ENCODE measurements around the gene CDKAL1. TPM values are rescaled to one million over a fixed set of nuclear protein-coding genes. Genes with fewer than 3 reads are reported as not detected.

Gene CDKAL1
- total RNA-seq, 4 donors from 2014 or later, result 10.3 to 11.2 (median 10.5) TPM

DNA sequence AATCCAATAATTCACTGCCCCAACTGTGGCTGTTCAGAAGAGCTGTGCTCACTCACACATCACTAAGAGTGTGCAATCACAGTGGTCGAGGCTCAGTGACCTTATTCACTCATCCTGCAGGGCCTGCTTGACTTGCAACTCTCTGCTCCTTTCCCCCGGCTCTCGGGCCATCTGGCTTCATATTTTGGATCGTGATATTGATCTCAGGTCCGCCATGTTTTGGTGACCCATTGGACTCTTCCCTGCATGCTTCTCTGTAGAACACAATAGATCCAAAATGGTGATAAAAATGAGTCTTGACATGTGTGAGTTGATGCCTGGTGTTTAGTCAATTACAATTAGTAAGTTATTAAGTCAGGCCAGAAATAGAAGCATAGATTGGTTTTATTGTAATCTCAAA lies 745.4 kb downstream of the CDKAL1 start:
- no peak overlapping the region for H3K27ac ChIP-seq (replicated peaks in 1 of 4)
- no peak overlapping the region for H3K4me3 ChIP-seq
- intact Hi-C loops (cut with DNase I), result no loop called here
- no peaks in the 10 kb centered on the region for H3K27me3 ChIP-seq
- no peaks in the 10 kb centered on the region for H3K36me3 ChIP-seq
- TF ChIP-seq POLR2A (IDR thresholded peaks at IDR 0.05; ENCODE audit: low read depth), result no peak
- TF ChIP-seq POLR2AphosphoS5 (IDR thresholded peaks at IDR 0.05), result no peak
- TF ChIP-seq EP300 (IDR thresholded peaks at IDR 0.05), result no peak
- TF ChIP-seq, protein P1, sequence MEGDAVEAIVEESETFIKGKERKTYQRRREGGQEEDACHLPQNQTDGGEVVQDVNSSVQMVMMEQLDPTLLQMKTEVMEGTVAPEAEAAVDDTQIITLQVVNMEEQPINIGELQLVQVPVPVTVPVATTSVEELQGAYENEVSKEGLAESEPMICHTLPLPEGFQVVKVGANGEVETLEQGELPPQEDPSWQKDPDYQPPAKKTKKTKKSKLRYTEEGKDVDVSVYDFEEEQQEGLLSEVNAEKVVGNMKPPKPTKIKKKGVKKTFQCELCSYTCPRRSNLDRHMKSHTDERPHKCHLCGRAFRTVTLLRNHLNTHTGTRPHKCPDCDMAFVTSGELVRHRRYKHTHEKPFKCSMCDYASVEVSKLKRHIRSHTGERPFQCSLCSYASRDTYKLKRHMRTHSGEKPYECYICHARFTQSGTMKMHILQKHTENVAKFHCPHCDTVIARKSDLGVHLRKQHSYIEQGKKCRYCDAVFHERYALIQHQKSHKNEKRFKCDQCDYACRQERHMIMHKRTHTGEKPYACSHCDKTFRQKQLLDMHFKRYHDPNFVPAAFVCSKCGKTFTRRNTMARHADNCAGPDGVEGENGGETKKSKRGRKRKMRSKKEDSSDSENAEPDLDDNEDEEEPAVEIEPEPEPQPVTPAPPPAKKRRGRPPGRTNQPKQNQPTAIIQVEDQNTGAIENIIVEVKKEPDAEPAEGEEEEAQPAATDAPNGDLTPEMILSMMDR (IDR thresholded peaks at IDR 0.05), result no peak
- DNase-seq (ENCODE audit: extremely low spot score), result peak; percentile 55
- no peaks in the 10 kb centered on the region for H3K9me3 ChIP-seq
- H3K4me1 ChIP-seq, result no peaks in the 10 kb centered on the region
- WGBS, result 92% methylated on average over 5 of the region's 5 CpGs

DNA sequence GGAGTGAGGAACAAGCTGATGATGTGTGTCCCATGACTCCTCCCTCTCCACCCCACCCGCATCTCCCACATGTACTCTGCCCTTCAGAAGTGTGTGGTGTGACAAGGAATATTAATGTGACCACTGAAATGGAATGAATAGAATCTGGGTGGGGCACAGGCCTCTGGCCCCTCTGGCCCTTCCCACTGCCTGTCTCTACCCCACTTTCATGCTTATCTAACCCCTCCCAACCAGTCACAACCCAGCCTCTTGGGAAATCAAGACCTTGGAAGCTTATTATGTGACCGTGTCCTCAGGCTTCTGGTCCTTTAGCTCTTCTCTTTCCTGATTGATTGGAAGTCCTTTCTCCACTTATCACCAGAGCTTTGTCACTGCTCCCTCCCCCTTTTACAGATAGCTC lies 747.1 kb downstream of the CDKAL1 start:
- Histone ChIP-seq H3K36me3 (no peaks in the 10 kb centered on the region), H3K9me3 (no peaks in the 10 kb centered on the region), H3K4me1 (no peaks in the 10 kb centered on the region), H3K27me3 (no peaks in the 10 kb centered on the region), H3K4me3 (no peak overlapping the region), H3K27ac (replicated peaks in 1 of 4) (no peak overlapping the region)
- intact Hi-C loops (cut with DNase I), result no loop called here
- no peak for DNase-seq (ENCODE audit: extremely low spot score)
- no peak for TF ChIP-seq EP300 (IDR thresholded peaks at IDR 0.05)
- no peak for TF ChIP-seq POLR2AphosphoS5 (IDR thresholded peaks at IDR 0.05)
- TF ChIP-seq, protein P1 (IDR thresholded peaks at IDR 0.05), result no peak
- no peak for TF ChIP-seq POLR2A (IDR thresholded peaks at IDR 0.05; ENCODE audit: low read depth)
- 79% methylated on average over 2 of the region's 2 CpGs for WGBS

Small RNA genes within 50 kb of the gene (small RNA-seq; reads per million reads assigned to genes)
- gene RF00019 (0 reads per million in 3 donors), gene RNU6-150P (0 reads per million in 3 donors)

Other genes with a start within 250 kb of the CDKAL1 start
- 1 to 10 TPM; 2.9 to 5.6 (median 4.2) TPM for gene E2F3, start 132.6 kb upstream of the CDKAL1 start, total RNA-seq

Measured in esophagus muscularis mucosa (tissue), 4 donors.